Measurements from ENCODE around the gene WEE2. TPM values are rescaled to one million over a fixed set of nuclear protein-coding genes. Genes with fewer than 3 reads are reported as not detected.

The WEE2 gene
- total and polyA plus RNA-seq, 12 donors, result 0.12 TPM; not detected in 11

DNA sequence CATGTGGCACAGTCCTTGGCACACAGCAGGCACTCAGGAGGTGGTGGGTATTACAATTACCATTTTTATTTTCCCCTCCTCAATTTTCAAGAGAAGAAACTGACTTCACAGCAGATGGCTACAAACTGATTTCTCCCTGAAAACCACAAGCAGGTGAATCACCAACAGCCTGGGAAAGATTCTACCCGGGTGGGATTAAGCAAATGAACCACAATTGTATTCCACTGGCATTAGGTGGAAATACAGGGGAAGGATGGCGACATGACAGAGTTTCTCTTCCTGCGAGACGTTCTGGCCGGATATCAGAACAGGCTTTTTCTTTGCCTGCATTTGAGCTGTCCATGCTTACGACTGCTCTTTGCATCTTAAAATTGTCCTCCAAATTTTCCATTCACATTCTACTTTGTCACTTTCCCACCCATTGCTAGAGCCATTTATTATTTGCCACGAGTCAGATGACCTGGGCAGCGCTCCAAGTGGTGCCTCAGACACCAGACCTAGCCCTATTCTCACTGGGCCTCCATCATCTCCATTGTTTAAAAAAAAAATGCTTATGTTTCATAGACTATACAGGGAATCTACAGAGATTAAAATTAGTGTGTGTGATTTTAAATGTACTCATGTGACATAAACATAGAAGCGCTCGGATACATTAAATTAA lies 10.8 kb upstream of the WEE2 start:
- no peak overlapping the region for H3K4me3 ChIP-seq
- no peaks in the 10 kb centered on the region for H3K27me3 ChIP-seq
- no peak for TF ChIP-seq CTCF (IDR thresholded peaks at IDR 0.05)
- ATAC-seq (no peak), DNase-seq (no peak)
- intact Hi-C loops (cut with DNase I), result no loop called here
- WGBS, 2 donors, result 76 to 78% methylated on average over 10 of the region's 10 CpGs
- H3K9me3 ChIP-seq, result no peaks in the 10 kb centered on the region
- H3K27ac ChIP-seq, result no peak overlapping the region
- no peaks in the 10 kb centered on the region for H3K36me3 ChIP-seq
- peaks cover 0 to 60% (median 39%) of the 10 kb centered on the region in 9 donors for H3K4me1 ChIP-seq

GRCh38 chr7:141698247-141699015 lies 9.7 kb upstream of the WEE2 start:
- H3K4me1 ChIP-seq, result peaks cover 0 to 66% (median 45%) of the 10 kb centered on the region in 9 donors
- intact Hi-C loops (cut with DNase I), result no loop called here

GRCh38 chr7:141699860-141700259 lies 8.3 kb upstream of the WEE2 start:
- H3K4me3 ChIP-seq, result no peak overlapping the region
- intact Hi-C loops (cut with DNase I), result loop anchor here in 2 of 10 donors (5.0 kb wide), 2 partner anchors 37 to 48 kb away; partner anchors contain the start of gene SSBP1 (in 2 of the 2)
- H3K9me3 ChIP-seq, result no peaks in the 10 kb centered on the region
- DNase-seq (no peak), ATAC-seq (no peak)
- no peaks in the 10 kb centered on the region for H3K27me3 ChIP-seq
- no peaks in the 10 kb centered on the region for H3K36me3 ChIP-seq
- H3K27ac ChIP-seq, result no peak overlapping the region
- peaks cover 0 to 60% (median 45%) of the 10 kb centered on the region in 9 donors for H3K4me1 ChIP-seq
- no peak for TF ChIP-seq CTCF (IDR thresholded peaks at IDR 0.05)
- 82% methylated on average over 3 of the region's 3 CpGs for WGBS, 2 donors

More at GRCh38 chr7:141698247-141699015, 9.7 kb upstream of the WEE2 start:
- ATAC-seq (no peak), DNase-seq (no peak)
- Histone ChIP-seq H3K9me3 (no peaks in the 10 kb centered on the region), H3K27me3 (no peaks in the 10 kb centered on the region), H3K4me3 (no peak overlapping the region), H3K27ac (no peak overlapping the region), H3K36me3 (no peaks in the 10 kb centered on the region)
- WGBS, 2 donors, result 91 to 100% methylated on average over 1 of the region's 1 CpG
- no peak for TF ChIP-seq CTCF (IDR thresholded peaks at IDR 0.05)

DNA sequence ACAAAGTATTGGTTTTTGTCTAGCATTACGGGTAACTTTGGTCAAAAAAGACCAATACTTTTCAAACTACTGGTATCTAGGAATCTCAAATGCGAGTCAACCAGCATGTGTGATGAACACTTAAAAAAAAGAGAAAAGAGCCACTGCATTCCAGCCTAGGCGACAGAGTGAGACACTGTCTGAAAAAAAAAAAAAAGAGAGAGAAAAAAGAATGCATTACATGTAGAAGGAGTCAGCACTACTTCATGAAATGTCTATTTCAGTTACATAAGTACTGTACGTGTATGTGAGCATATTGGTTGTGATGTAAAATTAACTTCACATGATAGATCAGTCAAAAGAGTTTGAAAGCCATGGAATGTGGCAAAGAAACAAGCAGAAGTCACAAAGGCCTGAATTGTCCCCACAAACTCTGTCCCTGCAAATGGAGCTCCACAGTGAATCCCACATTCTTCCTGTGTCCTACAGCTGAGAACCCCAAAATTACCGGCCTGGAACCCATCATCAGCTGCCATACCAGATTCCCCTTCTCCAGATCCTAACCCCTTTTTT lies 7.8 kb upstream of the WEE2 start:
- H3K4me3 ChIP-seq, result peak overlapping the region in 7 of 10 donors; percentile 70 to 86 (median 80)
- no peak for TF ChIP-seq CTCF (IDR thresholded peaks at IDR 0.05)
- no peaks in the 10 kb centered on the region for H3K9me3 ChIP-seq
- intact Hi-C loops (cut with DNase I), result loop anchor here in 2 of 10 donors (5.0 kb wide), 2 partner anchors 37 to 48 kb away; partner anchors contain the start of gene SSBP1 (in 2 of the 2)
- H3K27me3 ChIP-seq, result no peaks in the 10 kb centered on the region
- no peak for DNase-seq
- 64 to 70% methylated on average over 5 of the region's 5 CpGs for WGBS, 2 donors
- peaks cover 0 to 60% (median 44%) of the 10 kb centered on the region in 9 donors for H3K4me1 ChIP-seq
- peak overlapping the region in 7 of 10 donors; percentile 79 to 91 (median 86) for H3K27ac ChIP-seq
- H3K36me3 ChIP-seq, result no peaks in the 10 kb centered on the region
- ATAC-seq, result no peak

Data from heart right ventricle (tissue), 16 donors.